DND-41 (cell line): ENCODE measurements around the gene TOMM5.

Experiments used
- ATAC-seq: fragments of 200-7000 bp; cut with Tn5 transposase; 3 replicates; pipeline ENCODE4 v1.9.1; 2021; ENCODE audit warnings: low read depth; ENCODE audit not compliant: insufficient read depth
- DNase-seq: peaks from one replicate; pipeline ENCODE4 v3.0.0-alpha.2; 2020
- H2AFZ ChIP-seq: 2 replicates; pipeline ENCODE4 v1.6.0; 2012; ENCODE audit warnings: low read depth, low read length
- H3K27ac ChIP-seq: 2 replicates; pipeline ENCODE4 v1.5.1; 2012; ENCODE audit warnings: low read length, inconsistent platforms
- H3K27me3 ChIP-seq: fragments of 200-600 bp; sonication (generic); 2 replicates; pipeline ENCODE4 v1.6.0; 2012; ENCODE audit warnings: low read length, mild to moderate bottlenecking, inconsistent platforms; ENCODE audit not compliant: insufficient read depth, poor library complexity
- H3K36me3 ChIP-seq: 2 replicates; pipeline ENCODE4 v1.5.1; 2012; ENCODE audit warnings: low read length, inconsistent platforms; ENCODE audit not compliant: insufficient read depth
- H3K4me1 ChIP-seq: 2 replicates; pipeline ENCODE4 v1.5.1; 2012; ENCODE audit warnings: mild to moderate bottlenecking, low read length; ENCODE audit not compliant: insufficient read depth
- H3K4me2 ChIP-seq: 2 replicates; pipeline ENCODE4 v1.6.0; 2012; ENCODE audit warnings: mild to moderate bottlenecking, moderate library complexity, low read length, inconsistent platforms; ENCODE audit not compliant: insufficient read depth
- H3K4me3 ChIP-seq, 2 experiments: fragments of 200-600 bp in 1 of 2; shearing (Covaris generic) in 1 of 2; 2 replicates each; pipeline ENCODE4 v1.5.1; 2012 to 2016; ENCODE audit warnings: inconsistent platforms in 2 of 2, low read length in 2 of 2, mild to moderate bottlenecking in 2 of 2, low read depth in 1 of 2, moderate library complexity in 1 of 2
- H3K79me2 ChIP-seq: 2 replicates; pipeline ENCODE4 v1.6.0; 2012; ENCODE audit warnings: low read length, inconsistent platforms; ENCODE audit not compliant: insufficient read depth
- H3K9ac ChIP-seq: 2 replicates; pipeline ENCODE4 v1.6.0; 2012; ENCODE audit warnings: low read depth, mild to moderate bottlenecking, inconsistent platforms, low read length, moderate library complexity
- H3K9me3 ChIP-seq: 2 replicates; pipeline ENCODE4 v1.5.1; 2012; ENCODE audit warnings: low read length, moderate library complexity, mild to moderate bottlenecking, inconsistent platforms; ENCODE audit not compliant: insufficient read depth, severe bottlenecking
- H4K20me1 ChIP-seq: 2 replicates; pipeline ENCODE4 v1.6.0; 2012; ENCODE audit warnings: low read length; ENCODE audit not compliant: insufficient read depth
- CTCF ChIP-seq: IDR thresholded peaks from 2 replicates; pipeline ENCODE4 v1.5.1; 2012; ENCODE audit warnings: borderline replicate concordance, low read length, moderate library complexity, mild to moderate bottlenecking; ENCODE audit not compliant: poor library complexity, severe bottlenecking; ENCODE audit errors: extremely low read depth
- EZH2 ChIP-seq: IDR thresholded peaks from 3 replicates; pipeline ENCODE4 v1.6.1; 2012; ENCODE audit warnings: borderline replicate concordance, low read depth, mild to moderate bottlenecking, moderate library complexity, low read length, inconsistent platforms; ENCODE audit not compliant: severe bottlenecking

Gene TOMM5

DNA sequence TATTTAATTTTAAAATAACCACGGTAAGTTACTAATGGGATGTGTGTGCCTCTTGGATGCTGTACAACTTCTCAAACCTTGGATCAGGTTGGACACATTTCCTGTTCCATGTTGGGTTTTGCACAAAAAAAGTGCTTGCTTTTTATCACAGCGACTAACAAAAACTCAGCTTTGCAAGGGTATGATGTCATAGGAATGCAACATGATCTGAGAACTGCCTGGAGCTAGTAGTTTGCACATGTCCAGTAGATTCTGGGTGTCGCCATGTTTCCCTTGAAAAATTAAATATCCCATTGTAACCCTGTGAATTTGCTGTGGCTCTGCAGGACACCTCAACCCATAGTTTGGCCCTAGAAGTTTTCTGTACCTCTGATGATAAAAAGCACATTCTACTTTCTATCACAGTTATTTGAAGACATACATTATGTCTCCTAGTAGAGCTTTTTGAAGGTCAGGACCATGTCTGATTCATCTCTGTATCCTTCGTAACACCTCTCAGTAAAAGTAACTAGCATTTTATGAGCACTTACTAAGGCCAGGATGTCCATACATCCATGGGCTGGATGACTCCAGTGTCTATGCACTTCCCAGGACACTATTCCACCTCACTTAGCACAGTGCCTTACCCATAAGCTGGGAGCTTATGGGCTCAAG lies 46.8 kb upstream of the TOMM5 start:
- H3K9me3 ChIP-seq = no peaks in the 10 kb centered on the region
- no peak overlapping the region for H3K4me3 ChIP-seq
- no peaks in the 10 kb centered on the region for H4K20me1 ChIP-seq
- H3K4me1 ChIP-seq = no peaks in the 10 kb centered on the region
- H3K27ac ChIP-seq = no peak overlapping the region
- H3K27me3 ChIP-seq = peaks cover 7% of the 10 kb centered on the region
- no peak overlapping the region for H2AFZ ChIP-seq
- H3K36me3 ChIP-seq = no peaks in the 10 kb centered on the region
- H3K79me2 ChIP-seq = no peaks in the 10 kb centered on the region
- DNase-seq = no peak
- H3K9ac ChIP-seq = no peak overlapping the region
- no peak overlapping the region for H3K4me2 ChIP-seq
- ATAC-seq = no peak
- TF ChIP-seq CTCF = no peak
- no peak for TF ChIP-seq EZH2

GRCh38 chr9:37636511-37637448 lies 44.4 kb upstream of the TOMM5 start:
- TF ChIP-seq EZH2 (no peak), CTCF (no peak)
- Histone ChIP-seq H3K4me1 (no peaks in the 10 kb centered on the region), H3K4me3 (no peak overlapping the region), H4K20me1 (no peaks in the 10 kb centered on the region), H3K79me2 (no peaks in the 10 kb centered on the region), H3K36me3 (no peaks in the 10 kb centered on the region), H3K27me3 (peaks cover 4% of the 10 kb centered on the region), H3K9ac (no peak overlapping the region), H3K4me2 (no peak overlapping the region), H2AFZ (no peak overlapping the region), H3K27ac (no peak overlapping the region), H3K9me3 (no peaks in the 10 kb centered on the region)
- DNase-seq = no peak
- ATAC-seq = no peak

DNA sequence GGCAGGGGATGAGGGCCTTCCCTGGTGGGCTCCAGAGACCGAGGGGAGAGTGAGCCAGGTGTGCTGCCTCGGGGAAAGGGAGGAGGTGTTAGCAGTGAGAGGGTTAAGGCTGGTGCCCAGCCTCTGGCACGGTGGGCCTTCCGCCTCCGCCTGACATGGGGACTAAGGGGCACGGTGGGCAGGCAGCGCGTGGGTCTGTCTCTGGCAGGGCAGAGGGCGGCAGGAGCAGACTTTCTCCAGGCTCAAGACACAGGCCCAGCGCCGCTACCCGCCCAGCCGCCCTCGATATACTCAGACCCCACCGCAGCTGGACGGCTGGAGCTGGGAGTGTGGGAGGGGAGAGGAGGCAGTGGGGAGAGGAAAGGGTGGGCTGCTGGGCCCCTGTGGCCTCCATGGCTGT lies 43.4 kb upstream of the TOMM5 start:
- no peaks in the 10 kb centered on the region for H3K36me3 ChIP-seq
- DNase-seq (no peak), ATAC-seq (no peak)
- no peaks in the 10 kb centered on the region for H3K27me3 ChIP-seq
- no peak for TF ChIP-seq CTCF
- TF ChIP-seq EZH2 = no peak
- H4K20me1 ChIP-seq = no peaks in the 10 kb centered on the region
- no peak overlapping the region for H3K9ac ChIP-seq
- no peak overlapping the region for H2AFZ ChIP-seq
- H3K9me3 ChIP-seq = no peaks in the 10 kb centered on the region
- H3K4me1 ChIP-seq = no peaks in the 10 kb centered on the region
- no peak overlapping the region for H3K4me2 ChIP-seq
- H3K79me2 ChIP-seq = no peaks in the 10 kb centered on the region
- H3K4me3 ChIP-seq = no peak overlapping the region
- no peak overlapping the region for H3K27ac ChIP-seq
